Mucosa of gallbladder (tissue), 1 donor: ENCODE measurements around the gene RNF44. TPM values are rescaled to one million over a fixed set of nuclear protein-coding genes. Genes with fewer than 3 reads are reported as not detected.

ENCODE experiments used
- DNase-seq: peaks from one replicate; pipeline ENCODE4 v3.0.0-alpha.2; 2020; ENCODE audit warnings: low spot score
- total RNA-seq: library from RNA; stranded (reverse); gene quantifications from one replicate; pipeline ENCODE4 v1.2.1, GENCODE V29; 2021
- donor health status: DM: no; HTN: no; CAD: no.

The RNF44 gene
- total RNA-seq: 74.9 TPM

DNA sequence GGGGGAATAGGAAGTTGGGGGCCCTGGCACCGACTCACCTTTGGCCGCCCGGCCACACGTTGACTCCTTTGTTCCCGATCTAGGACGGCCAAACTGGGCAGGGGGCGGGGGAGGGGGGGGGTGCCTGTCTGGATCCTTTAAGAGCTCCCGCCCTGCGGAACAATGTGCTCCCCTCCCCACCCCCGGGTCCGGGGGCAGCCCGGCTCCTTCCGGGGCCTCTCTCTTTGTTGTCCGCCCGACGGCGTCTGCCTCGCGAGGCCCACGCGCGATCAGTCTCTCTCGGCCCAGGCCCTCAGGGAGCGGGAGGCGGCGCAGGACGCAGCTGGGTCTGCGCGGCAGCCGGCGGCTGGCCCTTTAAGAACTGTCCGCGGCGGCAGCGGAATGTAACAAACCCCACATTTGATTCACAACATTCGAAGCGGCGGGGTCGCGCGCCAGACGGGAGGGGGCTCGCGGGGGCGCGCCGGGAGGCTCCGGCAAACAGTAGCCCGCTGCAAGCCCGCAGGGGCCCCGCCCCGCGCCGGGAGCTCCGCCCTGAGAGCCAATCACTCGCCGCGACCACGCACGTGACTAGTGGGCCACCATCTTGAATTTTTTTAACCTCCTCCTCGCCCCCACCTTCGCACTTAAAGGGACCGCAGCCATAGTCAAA, at the start of gene RNF44:
Gene RNF44, minus strand, starts transcription at position 501 of the 652 bp plus-strand sequence. CDS start 4,930 bp downstream, outside the sequence.
- peak; percentile 99 for DNase-seq

GRCh38 chr5:176583076-176583475, 45.9 kb upstream of the RNF44 start:
- DNase-seq: no peak

- DNase-seq: no peak
Measured at GRCh38 chr5:176581361-176581760, 44.2 kb upstream of the RNF44 start.

GRCh38 chr5:176579323-176579722, 42.1 kb upstream of the RNF44 start:
- DNase-seq: no peak

- DNase-seq: peak; percentile 53
Measured at GRCh38 chr5:176578391-176578808, 41.2 kb upstream of the RNF44 start.

- DNase-seq: no peak
Measured at GRCh38 chr5:176577312-176578176, 40.3 kb upstream of the RNF44 start.

GRCh38 chr5:176575488-176576422, 38.6 kb upstream of the RNF44 start:
- DNase-seq: no peak

DNA sequence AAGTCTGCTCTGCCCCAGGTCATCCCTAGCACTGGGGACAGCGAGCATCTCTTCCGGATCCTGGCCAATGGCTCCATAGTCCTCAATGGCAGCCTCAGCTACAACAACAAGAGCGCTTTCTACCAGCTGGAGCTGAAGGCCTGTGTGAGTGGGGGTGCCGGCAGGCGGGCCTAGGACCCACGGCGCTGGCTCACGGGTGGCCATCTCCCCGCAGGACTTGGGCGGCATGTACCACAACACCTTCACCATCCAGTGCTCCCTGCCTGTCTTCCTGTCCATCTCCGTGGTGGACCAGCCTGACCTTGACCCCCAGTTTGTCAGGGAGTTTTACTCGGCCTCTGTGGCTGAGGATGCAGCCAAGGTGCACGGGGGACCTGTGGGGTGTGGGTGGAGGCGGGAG, 37.9 kb upstream of the RNF44 start:
- DNase-seq: no peak

- no peak for DNase-seq
Measured at GRCh38 chr5:176574297-176574591, 37.0 kb upstream of the RNF44 start.

GRCh38 chr5:176573564-176574296, 36.5 kb upstream of the RNF44 start:
- peak; percentile 59 for DNase-seq

DNA sequence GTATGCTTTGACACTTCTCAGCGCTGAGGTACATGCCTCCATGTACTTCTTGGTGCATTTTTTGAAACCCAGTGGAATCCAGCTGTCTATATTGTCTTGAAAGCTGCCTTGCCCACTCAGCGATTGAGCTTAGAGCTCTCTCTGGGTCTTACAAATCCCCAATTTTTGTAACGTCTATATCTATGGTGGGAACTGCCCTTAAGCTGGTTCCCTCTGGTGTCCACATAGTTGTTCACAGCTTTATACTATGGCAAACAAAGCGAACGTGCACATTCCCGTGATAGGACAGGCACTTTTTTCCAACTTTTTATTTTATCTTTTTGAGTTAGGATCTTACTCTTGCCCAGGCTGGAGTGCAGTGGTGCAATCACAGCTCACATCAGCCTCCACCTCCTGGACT, 32.8 kb upstream of the RNF44 start:
- no peak for DNase-seq

DNA sequence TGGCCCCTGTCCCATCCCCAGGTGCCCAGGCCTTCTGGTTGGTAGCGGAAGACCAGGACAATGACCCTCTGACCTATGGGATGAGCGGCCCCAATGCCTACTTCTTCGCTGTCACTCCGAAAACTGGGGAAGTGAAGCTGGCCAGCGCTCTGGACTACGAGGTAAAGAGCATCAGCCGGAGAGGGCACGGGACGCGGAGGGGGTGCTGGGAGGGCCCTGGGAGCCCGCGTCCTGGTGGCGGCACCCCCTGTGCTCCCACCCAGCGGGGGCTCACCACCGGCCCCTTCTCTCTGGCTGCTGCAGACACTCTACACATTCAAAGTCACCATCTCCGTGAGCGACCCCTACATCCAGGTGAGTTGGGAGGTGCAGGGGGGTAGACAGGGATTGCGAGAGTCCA, 31.5 kb upstream of the RNF44 start:
- DNase-seq: no peak

- no peak for DNase-seq
Measured at GRCh38 chr5:176565760-176566288, 28.6 kb upstream of the RNF44 start.

DNA sequence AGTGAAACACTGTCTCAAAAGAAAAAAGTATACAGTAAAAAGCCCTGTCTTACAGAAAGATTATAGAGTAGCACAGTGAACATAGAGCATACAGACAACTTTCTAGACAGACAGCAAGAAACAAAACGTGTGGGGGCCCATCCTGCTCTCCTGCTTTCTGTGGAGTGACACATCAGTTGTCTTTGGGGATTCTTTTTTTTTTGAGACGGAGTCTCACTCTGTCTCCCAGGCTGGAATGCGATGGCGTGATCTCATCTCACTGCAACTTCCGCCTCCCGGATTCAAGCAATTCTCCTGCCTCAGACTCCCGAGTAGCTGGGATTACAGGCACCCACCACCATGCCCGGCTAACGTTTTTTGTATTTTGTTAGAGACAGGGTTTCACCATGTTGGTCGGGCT, 26.8 kb upstream of the RNF44 start:
- DNase-seq: no peak

DNA sequence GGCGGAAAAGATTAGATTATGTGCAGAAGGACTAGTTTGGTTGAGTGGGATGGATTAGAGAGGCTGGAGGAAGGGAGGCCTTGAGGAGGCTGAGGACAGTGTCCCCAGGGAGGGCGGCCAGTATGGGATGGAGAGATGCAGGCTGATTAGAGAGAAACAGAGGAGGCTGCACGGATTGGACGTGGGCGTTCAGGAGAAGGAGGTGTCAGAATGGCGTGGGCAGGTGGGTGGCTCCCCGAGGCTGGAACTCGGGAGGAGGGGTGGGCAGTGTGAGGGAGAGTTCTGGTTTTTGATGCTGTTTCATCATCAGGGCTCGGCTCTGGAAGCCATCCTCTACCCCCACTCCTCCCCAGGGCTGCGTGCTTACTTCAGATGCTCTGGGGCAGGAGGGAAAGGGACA, 25.0 kb upstream of the RNF44 start:
- DNase-seq: no peak

- DNase-seq: no peak
Measured at GRCh38 chr5:176561259-176561658, 24.1 kb upstream of the RNF44 start.

GRCh38 chr5:176560364-176560763, 23.2 kb upstream of the RNF44 start:
- no peak for DNase-seq

DNA sequence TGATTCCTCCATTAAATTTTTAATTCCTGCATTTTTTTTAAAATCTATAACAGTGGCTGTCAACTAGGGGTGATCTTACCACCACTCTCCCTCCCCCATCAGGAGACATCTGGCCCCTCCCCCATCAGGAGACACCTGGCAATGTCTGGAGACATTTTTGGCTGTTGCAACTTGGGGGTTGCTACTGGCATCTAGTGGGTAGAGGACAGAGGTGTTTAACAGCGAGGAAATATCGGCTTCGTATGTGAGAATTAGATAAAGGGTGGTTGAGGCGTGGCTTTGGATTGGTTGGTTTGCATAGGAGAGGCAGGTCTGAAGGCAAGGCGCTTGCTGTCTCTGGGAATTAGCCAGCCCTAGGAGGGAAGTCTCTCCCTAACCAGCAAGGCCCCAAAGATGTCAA, 22.5 kb upstream of the RNF44 start:
- no peak for DNase-seq

DNA sequence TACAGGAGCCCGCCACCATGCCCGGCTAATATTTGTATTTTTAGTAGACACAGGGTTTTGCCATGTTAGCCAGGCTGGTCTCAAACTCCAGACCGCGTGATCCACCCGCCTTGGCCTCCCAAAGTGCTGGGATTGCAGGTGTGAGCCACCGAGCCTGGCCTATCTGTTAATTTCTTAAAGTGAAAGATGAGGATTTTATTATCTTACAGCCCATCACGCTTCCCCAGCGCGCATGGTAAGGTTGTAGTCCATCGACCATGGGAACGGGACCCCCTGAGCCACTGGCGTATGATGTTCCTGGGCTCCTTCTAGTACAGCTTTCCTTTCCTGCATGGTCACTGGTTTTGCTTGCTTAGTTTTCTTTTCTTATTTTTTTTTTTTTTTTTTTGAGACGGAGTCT, 20.6 kb upstream of the RNF44 start:
- no peak for DNase-seq

GRCh38 chr5:176553260-176554085, 16.3 kb upstream of the RNF44 start:
- DNase-seq: peak; percentile 56
